Measurements from ENCODE around the gene DOCK2.
"Not testable (repeated sequence)": the region's sequence is repeated elsewhere in the genome, so short reads cannot be mapped to it uniquely, and the experiment has no call there.

Gene DOCK2

DNA sequence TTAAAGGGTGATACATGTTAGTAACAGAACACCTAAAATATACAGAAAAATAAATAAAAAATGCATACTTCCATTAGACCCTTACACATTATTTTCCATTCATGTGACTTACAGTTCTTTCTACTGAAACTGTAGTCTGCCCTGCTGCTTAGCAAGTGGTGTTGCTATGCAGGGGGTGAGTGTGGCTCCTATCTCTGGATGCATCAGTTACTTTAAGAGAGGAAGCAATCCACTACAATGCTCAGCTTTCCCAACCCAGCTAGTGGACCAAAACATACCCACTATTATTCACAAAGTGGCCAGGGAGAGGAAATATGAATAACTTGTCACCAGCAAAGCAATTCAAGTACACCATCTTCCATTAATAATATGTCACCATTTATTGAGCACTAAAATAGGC, 121.8 kb downstream of the DOCK2 start:
- no peak for DNase-seq (ENCODE audit: low read depth)

DNA sequence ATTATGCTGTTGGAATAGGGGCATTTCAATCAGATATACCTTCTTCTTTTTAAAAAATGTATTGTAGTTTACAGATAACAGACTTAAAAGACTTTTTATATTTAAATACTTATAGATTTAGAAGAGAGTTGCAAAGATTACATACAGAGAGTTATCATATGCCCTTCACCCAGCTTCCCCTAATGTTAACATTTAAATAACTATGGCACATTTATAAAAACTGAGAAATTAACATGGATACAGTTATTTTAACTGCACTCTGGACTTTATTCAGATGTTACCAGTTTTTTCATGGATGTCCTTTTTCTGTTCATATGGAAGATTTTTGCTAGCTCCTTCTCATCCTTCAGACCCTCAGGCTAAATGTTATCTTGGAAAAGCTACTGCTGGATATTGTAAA, 123.2 kb downstream of the DOCK2 start:
- no peak for DNase-seq (ENCODE audit: low read depth)

DNA sequence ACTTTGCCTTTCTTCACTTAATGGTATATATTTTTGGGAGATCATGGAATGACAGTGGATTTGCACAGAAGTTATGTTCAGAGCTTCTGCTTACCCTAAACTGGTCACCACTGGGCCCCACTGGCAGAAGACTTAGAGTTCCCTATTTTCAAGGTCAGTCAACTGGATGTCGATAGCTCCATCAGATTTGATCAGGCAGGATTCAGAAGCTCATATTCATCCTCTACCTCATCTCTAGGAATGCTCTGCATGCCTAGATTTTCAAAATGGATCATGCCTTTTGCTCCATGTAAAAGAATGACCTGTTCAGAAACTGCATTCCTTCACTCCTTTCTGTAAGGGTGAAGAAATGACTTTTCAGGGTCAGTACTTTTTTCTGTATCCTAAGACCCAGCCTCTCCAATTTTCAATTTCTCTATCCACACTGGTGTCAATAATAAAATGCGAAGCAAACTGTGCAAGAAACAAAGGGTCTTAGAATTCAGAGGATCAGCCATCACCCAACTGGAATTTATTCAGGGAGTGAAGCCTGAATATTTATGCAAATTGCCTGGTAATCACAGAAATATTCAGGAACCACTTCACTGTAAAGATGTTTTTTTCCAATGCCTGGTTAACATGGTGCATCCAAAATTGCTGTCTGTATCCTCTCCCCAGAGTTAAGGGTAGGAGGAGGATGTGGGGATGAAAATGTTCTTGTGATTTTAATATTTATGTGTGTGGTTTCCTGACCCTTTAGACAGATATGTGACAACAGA, 125.4 kb downstream of the DOCK2 start:
- no peak for DNase-seq (ENCODE audit: low read depth)

DNA sequence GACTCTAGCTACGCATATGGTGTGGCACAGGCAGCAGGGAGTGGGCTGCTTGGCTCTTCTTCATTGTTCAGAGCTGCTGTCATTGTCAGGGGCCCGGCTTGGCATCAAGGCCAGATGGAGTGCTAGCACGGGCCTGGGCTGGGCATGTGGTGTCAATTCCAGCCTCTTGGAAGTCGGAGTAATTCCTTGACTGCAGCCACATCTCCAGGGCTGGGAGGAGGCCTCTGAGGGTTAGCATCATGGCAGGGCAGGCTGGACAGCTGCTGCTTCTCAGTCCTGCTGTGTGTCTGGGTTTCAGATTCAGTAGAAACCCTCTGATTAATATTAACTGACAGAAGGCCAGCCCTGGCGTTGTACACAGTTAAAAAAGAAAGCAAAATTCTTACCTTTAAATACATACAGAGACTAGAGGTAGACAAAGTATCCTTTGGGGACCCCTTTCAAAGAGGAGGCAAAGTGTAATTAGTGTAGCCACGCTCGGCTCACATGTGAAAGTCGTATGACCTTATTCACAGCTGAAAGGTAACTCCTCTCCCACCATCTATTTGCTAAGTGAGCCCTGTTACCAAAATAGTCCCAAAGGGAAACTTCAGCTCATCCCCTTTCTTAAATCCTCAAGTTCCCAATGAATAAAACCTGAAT, 126.4 kb downstream of the DOCK2 start:
- no peak for DNase-seq (ENCODE audit: low read depth)

DNA sequence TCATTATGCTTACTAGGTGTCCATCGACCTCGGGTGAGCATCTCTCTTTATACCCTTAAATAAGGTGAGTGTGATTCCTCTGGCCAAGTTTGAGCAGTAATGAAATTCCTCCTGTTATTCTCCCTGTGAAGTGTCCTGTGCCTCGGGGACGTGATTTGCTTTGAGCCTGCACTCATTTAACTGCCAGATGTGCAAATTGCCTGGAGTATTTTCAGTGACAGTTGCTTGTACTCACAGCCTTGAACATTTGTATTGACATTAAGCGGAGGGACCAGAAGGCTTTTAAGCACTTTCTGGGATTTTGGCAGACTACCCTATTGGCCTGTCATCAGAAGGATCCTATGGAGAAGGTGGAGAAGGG, 126.9 kb downstream of the DOCK2 start:
- no peak for DNase-seq (ENCODE audit: low read depth)

DNA sequence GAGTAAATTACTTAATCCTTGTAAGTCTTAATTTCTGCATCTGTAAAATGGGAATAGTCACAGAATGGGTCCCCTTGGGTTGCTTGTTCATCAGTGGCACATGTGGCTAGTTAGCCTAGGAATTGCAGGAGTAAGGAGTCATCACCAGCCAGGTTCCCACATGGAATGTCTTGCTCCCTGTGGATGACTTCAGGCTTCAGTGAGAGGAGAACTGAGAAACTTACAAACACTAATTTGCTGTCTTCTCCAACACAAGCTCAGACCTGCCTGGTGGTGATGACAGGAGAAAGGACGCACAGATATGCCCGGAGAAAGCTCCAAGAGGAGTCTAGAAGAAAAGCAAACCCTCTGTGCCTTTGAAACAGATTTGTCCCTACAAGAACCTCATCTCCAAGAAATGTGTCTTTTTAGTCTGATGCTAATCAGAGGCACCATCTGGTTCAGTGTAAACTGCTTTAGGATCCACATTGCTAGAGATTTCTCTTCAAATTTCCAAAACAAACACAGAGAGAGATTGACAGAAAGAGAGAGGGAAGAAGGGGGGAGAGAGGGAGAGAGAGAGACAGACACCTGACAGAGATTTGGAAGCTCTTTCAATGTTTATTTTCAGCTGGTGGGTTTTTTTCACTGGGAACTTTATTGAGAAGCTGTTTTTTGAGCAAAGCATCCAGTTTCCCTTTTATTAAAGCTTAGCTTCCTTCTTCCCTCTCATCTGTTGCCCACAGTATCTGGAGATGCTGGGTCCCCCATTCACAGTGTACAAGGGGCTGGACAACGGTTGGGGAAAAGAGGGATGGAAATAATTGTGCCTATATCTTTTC, 128.3 kb downstream of the DOCK2 start:
- DNase-seq (ENCODE audit: low read depth): no peak

DNA sequence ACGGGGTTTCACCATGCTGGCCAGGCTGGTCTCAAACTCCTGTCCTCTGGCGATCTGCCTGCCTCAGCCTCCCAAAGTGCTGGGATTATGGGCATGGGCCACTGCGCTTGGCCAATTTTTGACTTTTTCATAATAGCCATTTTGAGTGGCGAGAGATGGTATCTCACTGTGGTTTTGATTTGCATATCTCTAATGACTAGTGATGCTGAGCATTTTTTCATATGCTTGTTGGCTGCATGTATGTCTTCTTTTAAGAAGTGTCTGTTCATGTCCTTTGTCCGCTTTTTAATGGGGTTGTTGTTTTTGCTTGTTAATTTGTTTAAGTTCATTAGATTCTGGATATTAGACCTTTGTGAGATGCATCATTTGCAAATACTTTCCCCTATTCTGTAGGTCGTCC, 129.9 kb downstream of the DOCK2 start:
- not testable (repeated sequence) for DNase-seq (ENCODE audit: low read depth)

DNA sequence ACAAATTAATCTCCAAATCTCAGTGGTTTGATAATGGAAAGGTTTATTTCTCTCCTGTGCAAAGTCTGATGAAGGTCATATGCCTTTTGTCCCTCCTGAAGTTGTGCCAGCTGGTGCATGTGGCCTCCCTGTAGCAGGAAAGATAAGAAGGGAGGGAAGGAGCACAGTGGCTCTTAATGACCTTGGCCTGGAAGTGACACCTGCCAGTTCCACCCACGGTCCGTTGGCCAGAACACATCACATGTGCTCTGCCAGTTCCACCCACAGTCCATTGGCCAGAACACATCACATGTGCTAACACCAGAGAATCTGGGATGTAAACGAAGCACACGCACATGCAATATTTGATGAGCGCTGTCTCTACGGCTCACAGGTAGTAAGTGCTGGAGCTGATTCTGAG, 130.9 kb downstream of the DOCK2 start:
- no peak for DNase-seq (ENCODE audit: low read depth)

DNA sequence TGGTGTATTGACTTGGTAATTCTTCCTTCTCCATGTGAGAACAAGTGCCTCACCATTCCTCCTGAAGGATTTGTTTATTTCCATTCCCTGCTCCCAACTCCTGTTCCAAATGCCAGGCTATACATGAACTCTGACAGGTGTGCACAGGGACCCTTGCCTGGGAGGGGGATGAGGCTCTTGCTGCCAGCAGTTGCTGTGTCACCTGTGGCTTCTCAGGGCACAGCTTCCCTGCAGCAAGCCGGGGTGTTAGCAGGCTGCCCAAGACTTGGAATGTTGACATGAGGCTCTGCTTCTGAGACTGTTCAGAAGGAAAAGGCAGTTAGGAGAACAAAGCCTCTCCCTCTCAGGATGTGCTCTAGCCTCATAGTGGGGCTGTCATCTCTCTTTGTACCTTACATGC, 131.3 kb downstream of the DOCK2 start:
- DNase-seq (ENCODE audit: low read depth): no peak

DNA sequence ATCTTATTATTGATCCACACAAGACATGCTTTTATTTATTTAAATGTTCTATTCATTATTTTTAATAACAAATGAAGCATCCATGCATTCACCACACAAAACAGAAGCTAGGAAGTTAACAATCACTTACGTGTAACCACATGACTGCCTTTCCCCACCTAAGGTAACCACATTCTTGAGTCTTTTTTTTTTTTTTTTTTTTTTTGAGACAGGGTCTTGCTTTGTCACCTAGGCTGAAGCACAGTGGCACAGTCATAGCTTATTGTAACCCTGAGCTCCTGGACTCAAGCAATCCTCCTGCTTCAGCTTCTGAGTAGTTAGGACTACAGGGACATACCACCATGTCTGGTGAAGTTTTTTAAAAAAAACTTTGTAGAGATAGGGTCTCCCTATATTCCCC, 133.0 kb downstream of the DOCK2 start:
- DNase-seq (ENCODE audit: low read depth): no peak

DNA sequence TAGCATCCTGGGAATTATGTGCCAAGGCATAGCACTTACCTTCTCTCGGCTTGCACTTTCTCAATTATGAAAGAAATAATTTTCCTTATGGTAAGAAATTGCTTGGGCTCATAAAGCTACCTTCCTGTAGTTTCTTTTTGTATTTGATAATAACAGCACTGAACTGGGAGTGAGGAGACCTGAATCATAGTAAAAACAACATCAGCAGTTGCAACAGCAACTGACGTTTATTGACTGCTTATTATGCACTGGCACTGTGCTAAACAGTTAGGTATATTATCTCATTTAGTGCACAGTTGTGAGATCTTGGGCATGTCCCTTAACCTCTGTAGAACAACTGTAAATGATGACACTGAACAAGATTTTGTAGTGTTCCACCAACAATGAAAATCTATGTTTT, 135.2 kb downstream of the DOCK2 start:
- no peak for DNase-seq (ENCODE audit: low read depth)

DNA sequence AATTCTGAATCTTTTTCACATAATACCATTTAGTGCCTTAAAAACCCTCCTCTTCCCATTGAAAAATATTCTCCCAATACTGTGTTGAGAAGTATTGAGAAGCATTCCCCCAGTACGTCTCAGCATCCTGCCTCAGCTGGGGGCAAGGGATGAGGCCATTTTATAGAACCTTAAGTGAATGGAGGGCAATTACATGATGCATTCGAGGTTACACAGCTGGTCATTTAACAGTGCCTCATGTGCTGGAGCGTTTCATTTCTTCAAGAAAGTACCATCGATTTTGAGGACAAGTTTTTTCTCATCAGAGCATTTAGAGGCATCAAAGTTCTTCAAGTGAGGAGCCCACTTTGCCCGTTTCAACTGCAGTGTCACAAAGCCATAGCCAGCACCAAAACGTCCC, 135.6 kb downstream of the DOCK2 start:
- DNase-seq (ENCODE audit: low read depth): no peak

DNA sequence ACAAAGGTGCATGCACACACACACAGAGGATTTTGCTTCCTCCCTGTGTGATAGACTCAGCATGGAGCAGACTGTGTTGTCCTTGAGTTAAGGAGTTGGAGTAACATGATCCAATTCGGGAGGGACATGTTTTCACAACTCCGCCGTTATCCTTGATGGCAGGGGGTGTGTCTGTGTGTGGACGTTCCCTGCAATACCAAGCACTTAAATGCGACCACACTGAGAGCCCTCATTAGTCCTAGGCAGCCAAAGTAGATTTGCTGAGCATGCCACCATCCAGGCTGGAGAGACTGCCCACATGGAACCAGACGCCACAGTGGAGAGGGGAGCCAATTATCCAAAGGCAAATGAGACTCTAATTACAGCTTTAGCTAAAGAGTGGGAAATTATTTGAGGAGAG, 140.1 kb downstream of the DOCK2 start:
- DNase-seq (ENCODE audit: low read depth): no peak

DNA sequence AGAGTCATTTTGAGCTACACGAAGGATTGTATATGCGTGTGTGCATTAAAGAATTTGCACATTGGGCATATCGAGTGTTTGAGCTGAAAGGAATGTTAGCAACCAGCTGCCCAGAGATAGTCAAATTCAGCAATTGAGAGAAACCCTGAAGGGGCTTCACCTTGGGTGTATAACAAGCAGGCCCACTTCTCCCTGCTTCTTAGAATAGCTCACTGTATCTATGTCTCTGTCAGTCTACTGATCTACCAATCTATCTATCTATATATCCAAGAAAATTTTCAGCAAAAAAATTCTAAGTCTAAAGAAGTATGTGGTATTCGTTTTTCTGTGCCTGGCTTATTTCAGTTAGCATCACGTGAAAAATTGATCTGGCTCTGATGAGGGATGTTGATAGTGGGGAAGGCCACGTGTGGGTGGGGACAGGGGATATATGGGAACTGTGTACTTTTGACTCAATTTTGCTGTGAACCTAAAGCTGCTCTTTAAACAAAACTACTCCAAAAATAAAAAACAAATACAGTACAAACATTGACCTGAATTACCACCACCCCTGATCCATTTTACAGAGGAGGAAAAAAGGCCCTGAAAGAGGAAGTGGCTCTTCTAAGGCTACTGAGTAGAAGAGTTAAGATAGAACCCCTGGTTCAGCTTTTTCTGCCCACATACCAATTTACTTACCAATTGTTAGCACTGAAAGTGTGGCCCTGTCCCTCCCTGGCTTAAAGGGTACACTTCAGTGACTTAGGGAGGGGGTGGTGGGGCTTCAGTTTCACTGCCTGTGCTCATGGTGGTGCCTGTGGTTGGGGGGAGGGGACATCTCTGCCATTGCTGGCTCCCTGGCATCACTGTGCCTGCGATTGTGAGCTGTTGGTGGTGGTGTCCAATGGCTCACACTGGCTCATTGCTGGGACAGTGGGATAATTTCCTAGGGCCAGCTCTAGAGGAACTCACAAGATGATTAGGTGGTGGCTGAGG, 141.8 kb downstream of the DOCK2 start:
- no peak for DNase-seq (ENCODE audit: low read depth)

DNA sequence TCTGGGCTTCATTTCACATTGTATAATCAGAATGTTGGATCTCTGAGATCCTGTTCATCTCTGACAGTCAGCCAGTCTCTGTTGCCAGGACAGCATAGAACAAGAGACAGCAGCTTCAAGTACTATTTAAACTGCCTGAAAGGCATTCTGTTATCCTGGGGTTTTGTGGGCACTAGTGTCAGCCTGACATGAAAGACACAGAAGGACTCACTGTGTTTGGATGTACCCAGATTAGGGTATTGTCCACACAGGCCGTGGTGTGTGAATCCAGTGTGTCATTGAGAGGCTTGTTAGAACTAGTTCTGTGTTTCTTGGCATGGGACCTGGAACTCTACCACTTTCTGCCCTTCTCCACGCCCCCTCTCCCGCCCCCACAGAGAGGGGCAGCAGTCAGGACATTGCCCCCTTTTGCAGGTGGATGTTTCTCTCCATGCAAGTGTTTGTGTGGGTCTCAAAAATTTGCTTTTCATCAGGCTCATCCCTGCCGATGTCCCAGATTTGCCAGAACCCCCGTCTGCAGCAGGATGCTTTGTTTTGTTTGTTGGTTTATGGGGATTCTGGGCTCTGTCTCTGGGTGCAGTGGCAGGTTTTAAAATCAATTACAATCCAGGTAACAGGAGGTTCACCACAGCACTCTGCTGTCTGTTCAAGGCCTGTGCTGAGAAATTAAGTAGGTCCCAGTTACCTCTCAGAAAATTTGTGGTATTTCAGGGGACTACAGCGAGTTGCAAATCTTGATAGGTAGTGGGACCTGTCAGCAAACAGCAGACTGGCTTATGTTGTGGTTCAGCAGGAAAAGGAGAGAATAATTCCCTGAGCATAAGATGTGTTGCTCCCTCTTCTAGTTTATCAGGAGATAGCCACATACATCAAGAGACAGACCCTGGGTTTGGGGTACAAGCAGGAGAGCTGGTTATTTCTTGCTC, 144.6 kb downstream of the DOCK2 start:
- DNase-seq (ENCODE audit: low read depth): no peak

DNA sequence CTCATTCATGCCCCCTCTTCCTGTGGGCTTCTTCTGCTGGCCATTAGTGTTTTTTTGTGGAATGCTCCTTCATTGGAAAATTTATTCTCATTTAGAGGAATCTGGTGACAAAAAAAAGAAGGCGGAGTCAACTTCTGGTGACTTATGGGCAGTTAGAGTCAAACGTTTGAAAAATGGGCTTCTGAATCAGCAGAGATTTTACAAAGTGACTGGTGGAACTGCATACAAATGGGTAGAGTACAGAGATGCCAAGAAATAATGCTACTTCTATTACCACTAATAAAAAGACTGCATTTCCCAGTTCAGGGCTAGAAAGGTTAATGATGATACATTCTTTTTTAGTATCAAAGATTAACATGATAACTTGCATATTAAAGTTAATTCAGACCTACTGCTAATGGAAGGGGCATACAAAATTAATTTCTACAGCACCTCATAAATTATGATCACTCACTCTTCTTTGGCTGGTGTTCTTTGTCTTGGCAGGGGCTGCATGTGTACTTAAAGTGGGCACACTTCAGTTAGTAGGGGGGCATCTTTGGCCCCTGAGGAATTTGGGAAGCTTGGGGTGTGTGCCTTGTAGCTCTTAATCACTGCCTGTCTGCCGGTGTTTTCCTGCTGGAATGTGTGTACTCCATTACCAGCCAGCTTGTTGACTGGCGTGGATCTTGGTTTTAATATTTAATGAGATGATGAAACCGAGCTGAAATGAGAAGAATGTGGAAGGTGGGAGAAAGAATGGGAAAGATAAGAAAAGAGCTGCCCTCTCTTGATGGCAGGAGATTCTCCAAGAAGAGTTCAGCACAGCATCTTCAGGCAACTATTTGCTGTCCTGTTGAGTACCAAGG, 148.9 kb downstream of the DOCK2 start:
- no peak for DNase-seq (ENCODE audit: low read depth)

DNA sequence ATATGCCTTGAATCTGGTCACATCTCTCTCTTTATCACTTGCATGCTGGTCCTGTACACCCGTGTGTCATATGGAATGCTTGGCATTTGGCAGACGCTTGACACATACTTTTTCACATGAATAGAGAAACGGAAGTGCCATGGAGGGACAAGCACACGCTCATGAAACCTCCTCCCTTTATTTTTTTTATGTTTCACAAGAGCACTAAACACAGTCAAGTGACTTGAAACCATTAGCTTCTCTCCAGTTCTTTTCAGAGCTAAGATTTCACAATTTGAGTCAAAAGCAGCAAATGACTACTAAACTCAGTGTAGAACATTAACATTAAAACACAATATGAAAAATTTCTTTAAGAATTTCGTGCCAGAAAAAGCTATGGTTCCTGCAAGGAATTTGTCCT, 151.1 kb downstream of the DOCK2 start:
- DNase-seq (ENCODE audit: low read depth): no peak

DNA sequence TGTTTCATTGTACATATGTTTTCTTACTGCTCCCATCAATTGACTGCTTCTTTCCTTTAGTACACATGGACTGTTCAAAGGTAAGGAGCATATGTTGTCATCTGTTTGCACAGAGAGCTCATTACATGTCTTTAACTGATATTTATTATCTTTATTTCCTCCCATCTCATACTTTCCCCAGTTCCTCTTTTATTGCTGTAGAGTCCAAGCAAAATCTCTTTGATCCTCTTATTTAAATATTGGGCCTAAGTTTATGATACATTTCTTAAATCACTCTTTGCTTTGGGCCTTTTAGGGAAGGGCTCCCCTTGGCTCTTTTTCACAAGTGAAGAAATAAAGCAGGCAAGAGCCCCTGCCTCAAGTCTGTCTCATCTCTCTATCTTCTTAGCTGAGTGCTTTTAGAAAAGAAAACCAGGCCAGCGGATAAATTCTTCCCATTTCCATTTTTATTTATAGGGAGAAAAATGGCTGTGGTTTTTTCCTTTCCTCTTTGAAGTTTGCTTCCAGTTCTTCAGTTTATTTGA, 152.4 kb downstream of the DOCK2 start:
- DNase-seq (ENCODE audit: low read depth): no peak

DNA sequence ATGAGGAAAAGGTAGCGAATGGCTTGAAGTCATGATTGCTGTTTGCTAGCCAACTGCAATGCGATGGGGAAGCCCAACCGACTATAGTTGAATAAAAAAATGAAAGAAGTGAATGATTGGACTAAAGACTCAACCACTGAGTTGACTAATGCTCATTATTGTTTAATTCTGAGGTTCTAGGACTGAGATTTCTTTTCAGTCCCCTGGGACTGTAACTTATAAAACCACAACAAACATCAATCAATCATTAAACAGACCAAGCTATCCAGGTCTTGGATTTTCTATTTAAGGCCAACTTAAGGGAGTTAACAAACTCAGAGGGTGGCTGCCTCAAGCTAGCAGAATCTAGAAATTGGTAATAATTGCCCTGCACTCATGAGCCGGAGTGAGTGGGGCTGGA, 154.2 kb downstream of the DOCK2 start:
- DNase-seq (ENCODE audit: low read depth): no peak

DNA sequence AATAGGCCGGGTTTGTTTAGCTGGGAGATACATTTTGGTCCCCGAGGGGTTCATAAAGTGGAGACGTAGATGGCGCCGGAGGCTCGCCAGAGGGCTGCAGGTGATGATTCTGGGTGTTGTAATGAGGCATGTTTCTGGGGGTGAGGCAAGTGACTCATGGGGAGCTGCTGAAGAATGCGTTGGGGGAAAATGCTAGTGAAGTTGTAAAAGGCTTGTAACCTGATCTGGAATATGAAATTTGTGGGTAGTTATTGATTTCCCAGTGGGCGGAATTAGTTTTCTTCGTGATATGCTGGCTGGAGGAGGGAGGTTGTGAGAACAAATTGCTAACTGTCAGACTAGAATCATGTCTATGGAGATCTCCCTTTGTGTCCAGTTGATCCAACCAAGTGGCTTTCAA, 158.3 kb downstream of the DOCK2 start:
- DNase-seq (ENCODE audit: low read depth): no peak
